Karpas-422 (cell line): ENCODE data around the gene MYOT. TPM values are rescaled to one million over a fixed set of nuclear protein-coding genes. Genes with fewer than 3 reads are reported as not detected.

Experiments used
- DNase-seq: peaks from one replicate; pipeline ENCODE4 v3.0.0-alpha.2; 2015
- H2AFZ ChIP-seq: fragments of 200-600 bp; sonication (generic); 2 replicates; pipeline ENCODE4 v1.6.1; 2014; ENCODE audit warnings: antibody characterized with exemption, low read length, mixed read lengths
- H3K27ac ChIP-seq: fragments of 200-600 bp; sonication (generic); 2 replicates; pipeline ENCODE4 v1.5.1; 2014; ENCODE audit warnings: mild to moderate bottlenecking, low read length, moderate library complexity
- H3K27me3 ChIP-seq: fragments of 200-600 bp; sonication (generic); 2 replicates; pipeline ENCODE4 v1.6.1; 2014; ENCODE audit warnings: low read length, mixed read lengths
- H3K36me3 ChIP-seq: fragments of 200-600 bp; sonication (generic); 2 replicates; pipeline ENCODE4 v1.6.1; 2014; ENCODE audit warnings: low read length, mixed read lengths; ENCODE audit not compliant: insufficient read depth
- H3K4me1 ChIP-seq: fragments of 200-600 bp; sonication (generic); 2 replicates; pipeline ENCODE4 v1.6.1; 2014; ENCODE audit warnings: mild to moderate bottlenecking, low read length, mixed read lengths
- H3K4me2 ChIP-seq: fragments of 200-600 bp; sonication (generic); 2 replicates; pipeline ENCODE4 v1.6.1; 2014; ENCODE audit warnings: low read length, low read depth, mild to moderate bottlenecking; ENCODE audit not compliant: poor library complexity, severe bottlenecking
- H3K4me3 ChIP-seq: fragments of 200-600 bp; sonication (generic); 2 replicates; pipeline ENCODE4 v1.5.1; 2014; ENCODE audit warnings: mild to moderate bottlenecking, antibody characterized with exemption, low read length, mixed read lengths
- H3K79me2 ChIP-seq: fragments of 200-600 bp; sonication (generic); 2 replicates; pipeline ENCODE4 v1.6.1; 2014; ENCODE audit warnings: mild to moderate bottlenecking, low read length, mixed read lengths
- H3K9ac ChIP-seq: fragments of 200-600 bp; sonication (generic); 2 replicates; pipeline ENCODE4 v1.6.0; 2014; ENCODE audit warnings: low read length
- H3K9me2 ChIP-seq: fragments of 200-600 bp; sonication (generic), shearing (Covaris generic); replicated peaks from 2 replicates; pipeline ENCODE4 v1.6.0; 2014; ENCODE audit warnings: mild to moderate bottlenecking, low read length, moderate library complexity; ENCODE audit not compliant: insufficient read depth
- H3K9me3 ChIP-seq: fragments of 300-700, 200-600 bp; sonication (generic); 2 replicates; pipeline ENCODE4 v1.6.1; 2014; ENCODE audit warnings: low read length, mixed read lengths
- H4K20me1 ChIP-seq: fragments of 200-600 bp; sonication (generic); 2 replicates; pipeline ENCODE4 v1.6.1; 2014; ENCODE audit warnings: mild to moderate bottlenecking, antibody characterized with exemption, low read length, low read depth; ENCODE audit not compliant: insufficient read depth
- total RNA-seq: library from RNA; depleted of rRNA; stranded (reverse); fragments of >200 nt; shearing (Covaris generic); gene quantifications from 2 replicates; pipeline ENCODE4 v1.2.3, GENCODE V29; 2014; ENCODE audit warnings: low replicate concordance; rRNA removed

The MYOT gene
- total RNA-seq, 1 experiment from 2014 or later, result not detected

DNA sequence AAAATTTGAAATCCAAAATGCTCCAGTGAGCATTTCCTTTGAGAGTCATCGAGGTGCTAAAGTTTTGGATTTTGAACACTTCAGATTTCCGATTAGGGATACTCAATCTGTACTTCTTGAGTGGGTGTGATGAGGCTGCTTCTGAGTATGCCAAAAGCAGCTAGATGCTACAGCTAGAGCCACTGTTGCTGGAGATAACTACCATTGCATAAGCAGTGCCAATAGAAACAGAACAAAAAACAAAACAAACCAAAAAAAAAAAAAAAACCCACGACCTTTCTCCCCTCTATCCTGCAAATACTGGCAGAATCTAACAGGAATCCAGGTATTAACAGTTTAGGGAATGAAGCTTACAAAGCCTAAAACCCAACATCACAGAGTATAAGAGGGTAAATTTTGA is 65.1 kb downstream of the MYOT start:
- Histone ChIP-seq H3K9me3 (no peaks in the 10 kb centered on the region), H3K27me3 (no peaks in the 10 kb centered on the region), H3K4me3 (no peak overlapping the region), H3K27ac (no peak overlapping the region), H3K36me3 (peaks cover 10% of the 10 kb centered on the region; the same call in 1 of the 2 replicates), H3K4me2 (no peak overlapping the region), H3K9ac (no peak overlapping the region), H3K79me2 (no peaks in the 10 kb centered on the region), H4K20me1 (no peaks in the 10 kb centered on the region), H3K4me1 (no peaks in the 10 kb centered on the region), H3K9me2 (no peaks in the 10 kb centered on the region), H2AFZ (no peak overlapping the region)
- no peak for DNase-seq

GRCh38 chr5:137933491-137933911 is 65.8 kb downstream of the MYOT start:
- H3K79me2 ChIP-seq, result no peaks in the 10 kb centered on the region
- H3K9me3 ChIP-seq, result no peaks in the 10 kb centered on the region
- DNase-seq, result no peak
- H2AFZ ChIP-seq, result no peak overlapping the region
- H3K9me2 ChIP-seq, result no peaks in the 10 kb centered on the region
- H3K4me2 ChIP-seq, result no peak overlapping the region
- no peaks in the 10 kb centered on the region; the same call in 1 of the 2 replicates for H3K4me1 ChIP-seq
- no peak overlapping the region for H3K27ac ChIP-seq
- H4K20me1 ChIP-seq, result no peaks in the 10 kb centered on the region
- no peak overlapping the region for H3K9ac ChIP-seq
- peaks cover 16% of the 10 kb centered on the region; the same call in 1 of the 2 replicates for H3K36me3 ChIP-seq
- H3K4me3 ChIP-seq, result no peak overlapping the region
- no peaks in the 10 kb centered on the region for H3K27me3 ChIP-seq

DNA sequence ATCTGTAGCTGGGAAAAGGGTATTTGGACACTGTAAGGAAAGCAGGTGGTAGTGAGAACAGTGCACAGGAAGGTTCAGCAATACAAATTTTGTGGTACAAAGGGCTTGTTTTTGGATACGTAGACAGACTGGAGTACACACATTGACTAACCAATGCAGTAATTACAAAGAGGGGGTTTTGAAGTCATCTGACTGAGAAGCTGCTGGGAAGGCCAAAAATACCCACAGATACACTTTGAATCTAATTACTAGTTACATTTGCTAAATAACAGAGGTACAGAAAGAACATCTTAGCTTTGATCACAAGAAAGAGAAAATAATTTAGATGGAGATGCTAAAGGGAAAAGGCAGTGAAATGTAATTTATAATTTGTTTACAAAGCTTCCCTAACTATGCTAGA is 67.5 kb downstream of the MYOT start:
- Histone ChIP-seq H3K9ac (no peak overlapping the region), H3K79me2 (0 out of 2 replicates have a peak, but pooled peaks cover 4% of the 10 kb centered on the region), H3K27ac (no peak overlapping the region), H3K9me3 (no peaks in the 10 kb centered on the region), H4K20me1 (no peaks in the 10 kb centered on the region), H3K4me2 (no peak overlapping the region), H3K9me2 (no peaks in the 10 kb centered on the region), H2AFZ (no peak overlapping the region), H3K27me3 (no peaks in the 10 kb centered on the region), H3K36me3 (peaks cover 28% of the 10 kb centered on the region), H3K4me3 (no peak overlapping the region), H3K4me1 (peaks cover 16% of the 10 kb centered on the region)
- DNase-seq, result no peak

DNA sequence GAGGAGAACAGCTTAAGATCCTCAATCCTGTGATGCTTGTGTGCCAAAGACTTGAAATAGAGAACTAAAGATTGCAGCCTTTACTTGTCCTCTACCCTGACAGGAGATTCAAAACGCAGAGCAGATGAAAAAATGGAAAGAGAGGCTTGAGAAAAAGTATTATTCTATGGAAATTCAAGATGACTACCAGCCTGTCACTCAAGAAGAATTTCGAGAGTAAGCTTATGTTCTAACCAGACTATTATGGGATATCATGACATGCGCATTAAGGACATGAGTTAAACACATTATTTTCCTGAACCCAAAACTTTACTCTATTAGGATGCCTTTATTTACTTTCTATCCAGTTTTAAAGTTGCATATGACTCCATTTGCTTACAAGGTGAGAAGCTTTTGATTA is 68.0 kb downstream of the MYOT start:
- Histone ChIP-seq H4K20me1 (no peaks in the 10 kb centered on the region), H2AFZ (no peak overlapping the region), H3K9me3 (no peaks in the 10 kb centered on the region), H3K4me3 (no peak overlapping the region), H3K36me3 (peaks cover 32% of the 10 kb centered on the region), H3K27ac (no peak overlapping the region), H3K9ac (no peak overlapping the region), H3K9me2 (no peaks in the 10 kb centered on the region), H3K4me2 (no peak overlapping the region), H3K4me1 (peaks cover 16% of the 10 kb centered on the region), H3K79me2 (0 out of 2 replicates have a peak, but pooled peaks cover 4% of the 10 kb centered on the region), H3K27me3 (no peaks in the 10 kb centered on the region)
- no peak for DNase-seq

Other genes with a start within 250 kb of the MYOT start
- gene KLHL3, start 131.8 kb upstream of the MYOT start, total RNA-seq, result 0.36 and 0.67 TPM in 2 replicates
- gene HNRNPA0, start 113.5 kb upstream of the MYOT start, total RNA-seq, result 6.7 and 10.5 TPM in 2 replicates
- not detected in 2 replicates for gene PKD2L2, start 21.6 kb downstream of the MYOT start, total RNA-seq
- gene FAM13B, start 165.2 kb downstream of the MYOT start, total RNA-seq, result 16.9 and 23.2 TPM in 2 replicates
- gene WNT8A, start 216.2 kb downstream of the MYOT start, total RNA-seq, result not detected in 2 replicates